Activated naive CD4-positive, alpha-beta T cell treated with anti-CD3 and anti-CD28 coated beads, Interleukin-2, amount 50 U/mL, for 16 hours (primary cell): ENCODE results near the gene ESRRB.

Source experiments
- DNase-seq: peaks from one replicate; pipeline ENCODE4 v3.0.0-alpha.2; 2020

Gene ESRRB

GRCh38 chr14:76456200-76456599 is 80.3 kb downstream of the ESRRB start:
- DNase-seq: no peak

- DNase-seq: no peak
Observed at GRCh38 chr14:76456891-76457586, 81.1 kb downstream of the ESRRB start.

GRCh38 chr14:76457841-76458240 is 81.9 kb downstream of the ESRRB start:
- no peak for DNase-seq

GRCh38 chr14:76461886-76462285 is 85.9 kb downstream of the ESRRB start:
- no peak for DNase-seq

DNA sequence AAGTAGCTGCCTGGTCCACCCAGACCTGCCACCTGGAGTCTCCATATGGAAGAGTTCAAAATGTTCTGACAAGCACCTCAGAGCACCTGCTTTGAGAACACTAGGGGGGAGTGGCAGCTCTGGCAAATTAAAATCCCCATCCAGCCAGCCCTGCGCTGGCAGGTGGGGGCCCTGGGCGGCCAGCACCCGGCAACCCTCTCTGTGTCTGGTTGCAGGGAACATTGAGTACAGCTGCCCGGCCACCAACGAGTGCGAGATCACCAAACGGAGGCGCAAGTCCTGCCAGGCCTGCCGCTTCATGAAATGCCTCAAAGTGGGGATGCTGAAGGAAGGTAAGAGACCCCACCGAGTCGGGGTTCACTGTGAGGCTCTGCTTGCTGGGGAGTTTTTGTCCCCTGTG is 86.4 kb downstream of the ESRRB start:
- DNase-seq: no peak

- DNase-seq: no peak
Observed at GRCh38 chr14:76463105-76463504, 87.2 kb downstream of the ESRRB start.

DNA sequence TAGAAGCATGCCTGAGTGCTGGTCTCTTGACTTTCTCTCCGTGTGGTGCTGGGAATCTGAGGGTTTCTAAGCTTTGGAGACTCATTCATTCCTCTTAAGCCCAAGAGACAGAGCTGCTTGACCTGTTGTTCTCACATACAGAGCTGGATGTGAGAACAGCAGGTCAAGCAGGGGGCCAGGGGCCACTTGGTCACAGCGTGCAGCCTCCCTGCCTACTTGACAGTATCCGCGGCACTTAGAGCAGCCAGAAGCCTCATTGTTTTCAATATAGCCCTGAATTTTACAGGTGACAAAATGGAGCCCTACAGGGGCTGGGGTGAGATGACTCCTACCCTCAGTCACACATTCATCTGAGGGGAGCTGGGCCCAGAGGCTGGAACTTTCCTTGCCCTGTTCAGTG is 88.9 kb downstream of the ESRRB start:
- no peak for DNase-seq

DNA sequence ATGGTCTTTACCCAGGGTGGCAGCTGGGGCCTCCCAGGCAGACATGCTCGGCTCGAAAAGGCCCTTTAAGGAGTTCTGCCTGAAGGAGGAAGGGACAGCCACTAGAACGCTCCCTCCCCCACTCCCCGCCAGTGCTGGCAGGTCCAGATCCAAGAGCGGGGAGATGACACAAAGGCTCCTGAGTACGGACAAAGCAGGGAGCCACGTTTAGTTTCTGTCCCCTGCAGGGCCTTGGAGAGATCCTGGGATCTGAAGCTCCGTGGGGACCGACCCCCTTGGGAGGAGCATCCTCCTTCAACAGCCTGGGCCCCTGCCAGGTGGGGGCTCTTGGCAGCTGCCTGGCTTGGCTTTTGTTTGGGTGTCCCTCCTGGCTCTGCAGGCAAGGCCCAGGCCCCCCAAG is 89.7 kb downstream of the ESRRB start:
- DNase-seq: no peak

DNA sequence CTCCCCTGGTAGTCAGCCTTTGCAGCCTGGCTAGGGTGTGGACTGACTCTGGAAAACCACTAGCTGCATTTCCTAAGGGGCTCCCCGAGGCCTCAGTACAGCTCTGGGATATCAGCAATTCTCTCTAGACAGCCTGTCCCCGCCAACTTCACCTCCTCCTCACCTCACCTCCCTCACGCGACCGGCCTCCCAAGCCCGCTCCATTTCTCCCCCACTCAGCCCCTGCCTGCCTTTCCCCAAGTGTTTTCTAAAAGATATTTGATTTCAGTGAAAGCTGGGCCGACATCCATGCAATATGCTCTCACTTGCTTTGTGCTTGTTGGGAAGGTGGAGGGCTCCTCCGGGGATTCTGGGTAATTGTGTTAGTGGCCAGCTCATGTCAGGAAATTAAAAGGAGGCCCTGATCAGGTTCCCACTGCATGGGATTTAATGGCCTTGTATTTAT is 91.8 kb downstream of the ESRRB start:
- DNase-seq: no peak

- no peak for DNase-seq
Observed at GRCh38 chr14:76472199-76472723, 96.3 kb downstream of the ESRRB start.

- DNase-seq: no peak
Observed at GRCh38 chr14:76473481-76474263, 97.7 kb downstream of the ESRRB start.

GRCh38 chr14:76480426-76480825 is 104.5 kb downstream of the ESRRB start:
- DNase-seq: no peak

DNA sequence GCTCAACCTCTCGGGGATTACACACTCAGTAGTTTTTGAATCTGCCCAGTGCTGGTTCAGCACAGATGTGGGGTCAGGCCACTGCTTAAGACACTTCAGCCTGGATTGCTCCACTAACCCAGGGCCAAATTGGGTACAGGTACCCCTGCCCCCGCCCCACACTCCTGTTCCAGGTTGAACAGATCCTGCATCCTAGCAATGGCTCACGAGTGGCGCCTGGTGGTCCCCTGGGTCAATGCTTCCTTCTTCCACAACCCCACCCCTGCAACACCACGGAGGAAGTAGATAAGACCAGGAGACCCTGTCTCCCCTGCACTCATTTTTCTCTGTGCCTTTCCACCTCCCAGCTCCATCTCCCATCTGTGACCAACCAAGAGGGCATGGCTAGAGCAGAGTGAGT is 108.4 kb downstream of the ESRRB start:
- no peak for DNase-seq

DNA sequence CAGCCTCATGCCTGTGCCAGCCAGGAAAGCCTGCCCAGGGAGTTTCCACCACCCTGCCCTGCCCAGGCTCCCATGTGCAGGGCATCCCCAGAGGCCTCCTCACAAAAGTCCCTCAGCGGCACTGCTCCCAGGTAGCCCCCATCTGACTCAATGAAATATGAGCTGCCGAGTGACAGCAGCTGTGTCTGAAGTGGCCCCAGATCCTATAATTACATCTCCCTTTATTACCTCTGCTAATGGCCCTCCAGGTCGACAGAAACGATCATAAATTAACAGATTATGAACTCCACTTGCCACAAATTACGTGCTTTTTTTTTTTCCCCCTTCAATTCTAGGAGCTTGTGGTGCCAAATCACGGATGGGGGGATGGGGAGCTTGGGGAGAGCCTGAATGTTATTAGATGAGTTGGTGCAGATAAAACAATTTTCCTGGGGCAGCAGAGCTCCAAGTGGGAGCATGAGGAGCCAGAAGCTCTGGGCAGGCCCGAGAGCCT is 110.4 kb downstream of the ESRRB start:
- DNase-seq: no peak

- no peak for DNase-seq
Observed at GRCh38 chr14:76488551-76488950, 112.6 kb downstream of the ESRRB start.

DNA sequence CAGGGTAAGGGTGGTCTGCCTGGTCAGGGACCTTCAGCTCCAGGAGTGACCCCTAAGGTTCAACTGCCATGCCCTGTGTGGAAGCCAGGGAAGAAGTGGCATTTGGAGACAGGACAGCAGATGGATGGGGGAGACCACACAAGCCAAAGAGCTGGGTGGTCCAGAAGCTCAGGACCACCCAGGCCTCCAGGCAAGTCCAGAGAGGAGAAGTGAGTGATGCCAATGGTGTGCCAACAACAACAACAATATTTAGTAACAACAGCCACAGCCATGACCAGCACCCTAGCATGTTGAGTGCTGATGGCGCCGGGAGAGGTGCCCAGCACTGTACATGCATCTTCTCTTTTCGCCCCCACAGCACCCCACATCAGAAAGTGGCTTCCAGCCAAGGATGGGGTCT is 113.7 kb downstream of the ESRRB start:
- no peak for DNase-seq

DNA sequence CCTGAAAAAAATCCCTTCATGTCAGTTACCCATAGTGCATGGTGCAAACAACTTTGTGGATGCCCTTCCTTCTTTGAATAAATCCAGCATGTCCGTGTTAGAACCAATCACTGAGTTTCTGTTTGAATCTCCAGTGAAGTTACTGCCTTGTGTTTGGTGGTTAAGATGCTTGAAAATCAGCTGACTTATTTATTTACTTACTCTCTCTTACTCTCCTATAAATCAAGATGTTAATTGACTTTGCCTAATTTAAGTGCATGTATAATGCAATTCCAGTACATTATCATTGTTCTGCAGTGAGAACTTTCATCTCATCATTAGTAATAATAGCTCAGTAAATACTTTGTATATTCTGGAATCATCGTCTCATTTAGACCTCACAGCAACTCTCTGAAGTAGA is 114.2 kb downstream of the ESRRB start:
- no peak for DNase-seq

- no peak for DNase-seq
Observed at GRCh38 chr14:76490735-76491134, 114.8 kb downstream of the ESRRB start.

GRCh38 chr14:76491172-76491930 is 115.4 kb downstream of the ESRRB start:
- DNase-seq: no peak

GRCh38 chr14:76495983-76496382 is 120.0 kb downstream of the ESRRB start:
- DNase-seq: no peak

GRCh38 chr14:76496595-76496994 is 120.7 kb downstream of the ESRRB start:
- no peak for DNase-seq

GRCh38 chr14:76497550-76498462 is 121.9 kb downstream of the ESRRB start:
- DNase-seq: no peak
